Measurements from ENCODE around the gene ZNF654.

DNA sequence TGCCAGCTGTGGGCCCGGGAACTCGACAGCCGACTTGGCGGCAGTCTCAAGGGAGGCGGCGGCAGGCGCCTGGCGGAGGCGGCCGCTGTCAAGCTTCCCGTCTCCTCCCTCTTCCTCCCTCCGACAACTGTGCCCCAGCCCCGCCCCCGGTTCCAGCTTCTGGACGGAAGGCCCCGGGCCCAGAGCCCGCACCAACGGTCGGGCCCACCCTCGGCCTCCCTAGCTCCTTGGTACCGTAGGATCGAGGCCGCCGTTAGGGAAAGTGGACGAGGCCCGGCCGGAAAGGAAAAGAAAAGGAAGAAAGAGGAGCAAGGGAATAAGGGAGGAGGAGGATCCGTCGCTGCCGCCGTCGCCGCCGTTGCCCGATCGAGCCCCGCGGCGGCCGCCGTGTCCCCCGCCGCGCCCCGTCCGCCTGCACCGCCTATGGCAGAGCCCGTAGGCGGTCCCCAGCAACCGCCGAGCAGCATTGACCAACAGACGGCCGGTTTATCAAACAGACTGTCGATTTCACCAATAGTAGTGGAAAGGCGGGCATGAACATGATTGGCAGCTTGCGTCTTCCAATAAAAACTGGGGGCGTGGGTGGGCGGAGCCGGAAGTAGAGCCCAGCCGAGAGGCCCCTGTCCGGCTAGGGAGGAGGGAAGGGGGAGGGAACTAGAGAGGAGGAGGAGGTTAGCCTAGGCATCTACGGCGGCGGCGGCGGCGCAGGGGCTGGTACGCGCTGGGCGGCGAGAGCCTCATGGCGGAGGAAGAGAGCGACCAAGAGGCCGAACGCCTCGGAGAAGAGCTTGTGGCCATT, at the start of gene ZNF654, which contains the start of gene CGGBP1:
- TF ChIP-seq MYC (IDR thresholded peaks at IDR 0.05; ENCODE audit: low read depth, low read length), result no peak
- TF ChIP-seq, protein P1, sequence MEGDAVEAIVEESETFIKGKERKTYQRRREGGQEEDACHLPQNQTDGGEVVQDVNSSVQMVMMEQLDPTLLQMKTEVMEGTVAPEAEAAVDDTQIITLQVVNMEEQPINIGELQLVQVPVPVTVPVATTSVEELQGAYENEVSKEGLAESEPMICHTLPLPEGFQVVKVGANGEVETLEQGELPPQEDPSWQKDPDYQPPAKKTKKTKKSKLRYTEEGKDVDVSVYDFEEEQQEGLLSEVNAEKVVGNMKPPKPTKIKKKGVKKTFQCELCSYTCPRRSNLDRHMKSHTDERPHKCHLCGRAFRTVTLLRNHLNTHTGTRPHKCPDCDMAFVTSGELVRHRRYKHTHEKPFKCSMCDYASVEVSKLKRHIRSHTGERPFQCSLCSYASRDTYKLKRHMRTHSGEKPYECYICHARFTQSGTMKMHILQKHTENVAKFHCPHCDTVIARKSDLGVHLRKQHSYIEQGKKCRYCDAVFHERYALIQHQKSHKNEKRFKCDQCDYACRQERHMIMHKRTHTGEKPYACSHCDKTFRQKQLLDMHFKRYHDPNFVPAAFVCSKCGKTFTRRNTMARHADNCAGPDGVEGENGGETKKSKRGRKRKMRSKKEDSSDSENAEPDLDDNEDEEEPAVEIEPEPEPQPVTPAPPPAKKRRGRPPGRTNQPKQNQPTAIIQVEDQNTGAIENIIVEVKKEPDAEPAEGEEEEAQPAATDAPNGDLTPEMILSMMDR (IDR thresholded peaks at IDR 0.05; ENCODE audit: low read depth, low read length), result no peak
